ENCODE data around the gene CASKIN2.
"Not testable (repeated sequence)": the region's sequence is repeated elsewhere in the genome, so short reads cannot be mapped to it uniquely, and the experiment has no call there.

CASKIN2 gene

DNA sequence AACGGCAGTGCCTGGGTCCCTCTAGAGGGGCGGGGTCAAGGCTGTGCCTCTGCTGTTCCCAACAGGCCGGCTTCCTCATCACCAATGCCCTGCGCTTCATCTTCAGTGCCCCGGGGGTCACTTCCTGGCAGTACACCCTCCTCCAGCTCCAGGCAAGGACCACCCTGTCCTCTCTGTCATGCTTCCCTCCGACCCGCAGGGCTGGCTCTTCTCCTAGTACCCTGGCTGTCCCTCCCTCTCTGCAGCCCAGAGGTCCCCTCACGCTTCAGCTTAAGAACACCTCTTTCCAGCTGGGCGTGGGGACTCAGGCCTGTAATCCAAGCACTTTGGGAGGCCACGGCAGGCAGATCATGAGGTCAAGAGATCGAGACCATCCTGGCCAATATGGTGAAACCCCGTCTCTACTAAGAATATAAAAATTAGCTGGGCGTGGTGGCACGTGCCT, 25.8 kb downstream of the CASKIN2 start:
- no peak for DNase-seq (ENCODE audit: low spot score)

DNA sequence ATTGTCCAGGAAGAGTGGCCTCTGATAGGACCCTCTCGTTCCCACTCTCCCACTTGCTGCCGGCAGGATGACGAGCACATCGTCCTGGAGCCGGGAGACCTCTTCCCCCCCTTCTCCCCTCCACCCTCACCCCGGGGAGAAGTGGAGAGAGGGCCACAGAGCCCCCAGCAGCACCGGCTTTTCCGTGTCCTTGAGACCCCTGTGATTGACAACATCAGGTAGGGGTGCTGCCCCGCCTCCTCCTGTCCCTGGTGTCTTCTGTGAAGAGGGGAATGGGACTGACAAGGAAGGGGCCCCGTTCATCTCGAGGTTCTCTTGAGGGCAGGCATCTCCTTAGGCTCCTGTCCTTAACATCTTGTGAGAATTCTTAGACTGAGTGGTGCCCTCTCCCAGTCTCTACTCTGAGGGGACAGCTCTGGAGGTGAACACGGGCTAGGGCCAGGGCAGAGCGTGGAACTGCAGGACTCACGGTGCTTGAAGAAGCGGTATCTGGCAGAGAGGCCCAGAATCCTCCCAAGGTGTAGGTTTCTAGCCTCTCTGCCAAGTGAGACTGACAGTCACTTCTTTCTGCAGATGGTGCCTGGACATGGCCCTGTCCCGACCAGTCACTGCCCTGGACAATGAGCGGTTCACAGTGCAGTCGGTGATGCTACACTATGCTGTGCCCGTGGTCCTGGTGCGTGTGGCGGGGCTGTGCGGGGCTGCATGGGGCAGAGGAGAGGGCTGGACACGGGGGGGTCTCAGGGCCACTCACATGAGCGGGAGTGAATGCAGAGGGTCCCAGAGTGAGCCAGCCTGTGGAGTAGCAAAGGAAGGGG, 26.4 kb downstream of the CASKIN2 start:
- no peak for DNase-seq (ENCODE audit: low spot score)

DNA sequence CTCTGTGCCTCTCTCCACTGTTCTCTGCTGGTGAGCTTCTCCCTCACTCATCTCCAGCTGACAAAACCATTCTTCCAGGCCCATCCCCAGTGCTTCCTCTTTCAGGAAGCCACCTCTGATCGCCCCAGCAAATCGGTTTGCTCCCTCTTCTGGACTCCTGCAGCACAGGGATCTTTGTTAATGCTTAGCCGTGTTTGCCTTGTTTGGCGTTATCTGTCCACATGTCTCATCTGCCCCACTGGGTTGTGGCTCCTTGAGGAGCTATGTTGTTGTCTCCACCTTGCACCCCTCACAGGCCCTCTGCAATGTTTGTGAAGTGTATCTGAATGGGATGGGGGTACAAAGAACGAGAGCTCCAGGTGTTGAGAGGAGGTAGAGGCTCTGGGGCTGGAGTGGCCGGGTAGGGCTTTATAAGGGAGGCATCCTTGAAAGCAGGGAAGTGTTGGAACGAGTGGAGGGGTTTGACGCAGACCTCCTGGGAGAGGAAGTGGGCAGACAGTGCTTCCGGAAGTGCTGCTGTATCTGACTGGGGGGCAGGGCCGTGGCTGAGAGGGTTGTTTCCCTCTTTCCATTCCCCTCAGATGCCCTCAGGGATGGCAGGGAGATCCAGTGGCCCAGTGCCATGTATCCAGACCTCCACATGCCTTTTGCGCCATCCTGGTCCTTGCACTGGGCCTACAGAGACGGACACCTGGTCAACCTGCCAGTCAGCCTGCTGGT, 27.8 kb downstream of the CASKIN2 start:
- DNase-seq (ENCODE audit: low spot score): no peak

DNA sequence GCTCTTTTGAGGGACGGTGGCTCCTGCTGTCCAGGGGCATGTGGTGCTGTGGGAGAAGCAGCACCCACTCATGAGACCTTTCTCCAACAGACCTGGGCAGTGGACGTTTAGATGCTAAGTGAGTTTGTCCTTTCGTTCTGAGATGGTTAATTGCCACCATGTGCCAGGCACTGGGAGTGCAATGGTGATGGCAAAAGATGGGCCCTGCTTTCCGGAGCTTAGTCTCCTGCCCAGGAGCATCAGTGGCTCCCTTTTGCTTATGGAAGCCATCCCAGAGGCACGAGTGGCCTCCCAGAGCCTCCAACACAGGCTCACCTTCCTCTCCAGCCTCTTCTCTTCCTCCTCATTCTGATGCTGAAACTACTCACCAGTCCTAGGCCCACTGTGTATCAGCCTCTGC, 28.4 kb downstream of the CASKIN2 start:
- DNase-seq (ENCODE audit: low spot score): no peak

DNA sequence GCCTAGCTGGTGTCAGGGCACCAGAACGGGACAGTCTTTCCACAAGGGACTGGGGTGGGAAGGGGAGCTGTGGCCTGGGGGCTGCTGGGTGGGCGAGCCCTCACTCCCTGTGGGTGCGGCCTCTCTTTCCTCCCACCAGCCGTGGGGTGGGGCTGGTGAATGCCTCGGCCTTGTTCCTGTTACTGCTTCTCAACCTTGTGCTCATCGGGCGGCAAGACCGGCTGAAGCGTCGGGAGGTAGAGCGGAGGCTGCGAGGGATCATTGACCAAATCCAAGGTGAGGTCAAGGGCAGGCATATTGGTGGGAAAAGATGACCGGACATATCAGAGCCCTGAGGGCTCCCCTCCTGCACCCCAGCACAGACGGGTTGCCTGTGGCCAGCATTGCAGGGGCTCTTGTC, 29.2 kb downstream of the CASKIN2 start:
- no peak for DNase-seq (ENCODE audit: low spot score)

DNA sequence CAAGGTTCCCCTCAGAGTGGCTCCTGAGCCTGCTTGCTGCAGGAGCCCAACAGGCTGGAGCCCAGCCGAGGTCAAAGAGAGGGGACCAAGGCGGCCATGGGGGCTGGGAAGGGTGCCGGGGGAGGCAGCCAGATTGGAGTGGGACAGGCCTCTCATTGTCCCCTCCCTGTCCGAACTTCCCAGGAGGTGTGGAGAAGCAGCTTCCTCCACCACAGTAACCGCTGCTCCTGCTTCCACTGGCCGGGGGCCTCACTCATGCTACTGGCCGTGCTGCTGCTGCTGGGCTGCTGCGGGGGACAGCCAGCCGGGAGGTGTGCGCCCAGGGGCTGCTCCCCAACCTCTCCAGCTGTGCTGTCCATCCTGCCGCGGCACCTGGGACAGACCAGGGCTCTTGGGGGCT, 29.6 kb downstream of the CASKIN2 start:
- no peak for DNase-seq (ENCODE audit: low spot score)

DNA sequence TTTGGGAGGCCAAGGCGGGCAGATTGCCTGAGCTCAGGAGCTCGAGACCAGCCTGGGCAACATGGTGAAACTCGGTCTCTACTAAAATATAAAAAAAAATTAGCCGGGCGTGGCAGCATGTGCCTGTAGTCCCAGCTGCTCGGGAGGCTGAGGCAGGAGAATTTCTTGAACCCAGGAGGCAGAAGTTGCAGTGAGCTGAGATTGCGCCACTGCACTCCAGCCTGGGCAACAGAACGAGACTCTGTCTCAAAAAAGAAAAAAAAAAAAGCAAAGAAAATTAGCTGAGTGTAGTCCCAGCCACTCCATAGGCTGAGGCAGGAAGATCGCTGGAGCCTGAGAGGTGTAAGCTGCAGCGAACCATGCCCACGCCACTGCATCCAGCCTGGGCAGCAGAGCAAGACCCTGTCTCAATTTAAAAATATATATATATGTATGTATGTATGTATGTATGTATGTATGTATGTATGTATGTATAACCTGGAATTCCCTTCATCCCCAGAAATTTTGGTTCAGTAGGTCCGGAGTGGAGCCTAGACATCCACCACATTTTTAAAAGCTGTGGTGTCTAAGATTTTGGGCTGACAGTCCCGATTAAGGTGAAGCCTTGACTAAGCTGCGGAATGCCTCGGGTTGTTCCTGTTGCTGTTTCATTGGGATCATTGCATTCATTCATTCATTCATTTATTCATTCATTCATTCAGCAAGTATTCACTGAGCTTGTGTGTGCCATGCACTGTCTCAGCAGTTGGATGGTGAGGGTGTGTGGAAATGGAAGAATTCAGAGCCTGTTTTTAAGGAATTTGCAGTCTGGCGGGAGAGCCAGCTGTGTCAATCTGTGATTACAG, 33.0 kb downstream of the CASKIN2 start:
- DNase-seq (ENCODE audit: low spot score): no peak

DNA sequence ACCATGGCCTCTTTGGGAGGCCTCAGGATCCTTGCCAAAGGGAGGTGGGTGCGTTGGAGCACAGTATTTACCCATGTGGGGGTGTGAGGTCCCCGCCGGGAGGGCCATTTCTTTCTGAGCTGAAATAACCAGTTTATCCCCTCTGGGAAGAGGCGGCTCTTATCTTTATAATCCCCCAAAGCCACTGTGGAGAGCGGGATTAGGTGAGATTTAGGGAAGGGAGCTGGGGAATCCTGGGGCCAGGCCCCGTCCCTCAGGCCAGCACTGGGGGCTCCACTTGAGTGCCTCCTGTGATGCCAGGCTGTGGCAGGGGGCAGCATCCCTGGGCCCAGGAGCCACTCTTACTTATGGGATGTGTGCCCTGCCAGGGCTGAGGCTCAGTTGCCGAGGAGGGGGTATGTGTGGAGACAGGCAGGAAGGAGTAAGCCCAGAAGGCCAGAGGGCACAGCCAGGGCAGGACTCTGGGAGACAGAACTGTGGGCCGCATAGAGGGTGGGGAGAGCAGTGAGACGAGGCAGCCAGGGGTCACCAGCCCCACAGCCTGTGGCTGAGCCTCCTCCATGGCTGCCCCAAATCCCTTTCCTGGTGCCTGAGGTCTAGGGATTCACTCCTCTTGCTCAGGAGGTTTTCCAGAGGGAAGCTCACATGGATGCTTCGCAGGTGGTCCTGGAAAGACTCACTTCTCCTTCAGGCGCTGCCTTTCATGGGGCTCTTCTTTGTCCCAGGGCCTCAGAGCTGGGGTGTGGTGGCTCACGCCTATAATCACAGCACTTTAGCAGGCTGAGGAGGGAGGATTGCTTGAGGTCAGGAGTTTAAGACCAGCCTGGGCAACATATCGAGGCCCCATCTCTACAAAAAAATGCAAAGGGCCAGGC, 33.9 kb downstream of the CASKIN2 start:
- DNase-seq (ENCODE audit: low spot score): no peak

DNA sequence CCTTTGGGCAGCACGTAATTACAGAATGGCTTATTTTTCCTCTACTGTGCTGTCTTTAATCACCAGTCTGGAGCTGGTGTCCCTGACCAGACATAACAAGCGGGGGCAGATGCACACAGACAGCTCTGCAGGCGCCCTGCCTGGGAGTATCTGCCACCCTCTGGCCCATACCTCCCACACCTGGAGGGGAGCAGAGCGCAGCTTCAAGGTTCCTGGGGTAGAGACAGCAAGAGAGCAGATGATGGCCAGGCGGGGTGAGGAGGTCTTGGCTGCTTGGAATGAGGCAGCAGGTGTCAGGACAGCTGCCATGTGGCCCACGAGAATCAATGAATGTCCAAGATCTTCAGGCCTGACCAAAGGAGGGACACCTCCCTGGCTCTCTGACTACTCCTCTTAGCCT, 35.1 kb downstream of the CASKIN2 start:
- no peak for DNase-seq (ENCODE audit: low spot score)

DNA sequence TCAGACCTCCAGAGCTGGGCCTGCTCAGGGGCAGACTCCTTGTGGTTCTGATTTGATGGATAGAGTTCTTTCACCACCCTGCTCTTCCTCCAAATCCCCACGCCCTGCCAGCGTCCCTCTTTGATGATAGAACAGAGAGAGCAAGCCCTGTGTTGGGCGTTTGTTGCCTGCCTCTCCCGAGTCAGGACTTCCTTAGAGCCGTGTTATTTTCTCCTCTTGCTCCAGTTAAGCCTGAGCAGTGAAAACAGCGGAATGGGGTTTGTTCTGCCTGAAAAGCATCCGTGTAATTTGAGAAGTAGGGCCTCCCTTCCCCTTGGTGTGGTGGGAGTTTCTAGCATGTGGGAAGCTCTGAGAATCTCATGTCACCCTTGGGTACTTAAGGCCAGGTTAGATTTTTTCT, 36.8 kb downstream of the CASKIN2 start:
- DNase-seq (ENCODE audit: low spot score): no peak

DNA sequence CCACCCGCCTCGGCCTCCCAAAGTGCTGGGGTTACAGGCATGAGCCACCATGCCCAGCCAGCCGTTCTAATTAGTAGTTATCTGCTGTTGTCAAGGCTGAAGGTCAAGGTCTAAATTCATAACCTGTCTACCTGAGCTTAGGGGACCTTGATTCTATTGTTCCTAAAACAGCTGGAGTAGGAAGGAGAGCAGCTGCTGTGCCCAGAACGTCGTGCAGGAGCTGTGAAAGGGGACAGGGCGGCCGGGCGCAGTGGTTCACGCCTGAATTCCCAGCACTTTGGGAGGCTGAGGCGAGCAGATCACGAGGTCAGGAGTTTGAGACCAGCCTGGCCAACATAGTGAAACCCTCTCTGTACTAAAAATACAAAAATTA, 37.9 kb downstream of the CASKIN2 start:
- DNase-seq (ENCODE audit: low spot score): not testable (repeated sequence)

DNA sequence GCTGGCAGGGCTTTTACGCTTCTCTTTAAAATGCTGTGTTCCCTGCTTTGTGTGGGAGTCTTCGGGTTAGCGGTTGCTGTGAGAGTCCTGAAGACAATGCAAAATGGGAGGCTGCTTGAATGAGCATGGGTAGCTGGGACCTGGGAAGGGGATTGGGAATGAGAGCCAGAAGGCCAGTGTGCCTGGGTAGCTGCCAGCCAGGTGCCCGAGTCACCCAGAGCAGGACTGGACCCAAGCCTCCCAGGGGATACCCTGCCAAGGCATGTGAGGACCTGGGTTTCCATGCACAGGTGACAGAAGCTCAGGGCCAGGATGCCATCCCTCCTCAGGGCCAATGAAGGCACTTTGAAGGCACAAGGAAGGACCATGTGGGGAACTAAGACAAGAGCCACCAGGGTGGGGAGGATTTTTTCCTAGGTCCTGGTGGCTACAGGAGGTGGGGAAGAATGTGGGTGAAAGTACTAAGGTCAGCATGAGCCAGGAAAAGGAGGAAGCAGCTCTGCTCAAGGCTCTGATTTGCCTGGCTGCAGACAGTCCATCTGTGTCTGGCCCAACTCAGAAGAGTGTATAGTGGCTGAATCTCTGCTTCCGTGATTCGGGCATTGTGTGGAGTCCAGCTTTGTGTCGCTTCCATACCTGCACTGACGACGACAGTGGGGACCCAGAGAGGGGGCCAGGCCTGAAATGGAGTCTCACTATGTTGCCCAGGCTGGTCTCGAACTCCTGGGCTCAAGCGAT, 38.4 kb downstream of the CASKIN2 start:
- no peak for DNase-seq (ENCODE audit: low spot score)

DNA sequence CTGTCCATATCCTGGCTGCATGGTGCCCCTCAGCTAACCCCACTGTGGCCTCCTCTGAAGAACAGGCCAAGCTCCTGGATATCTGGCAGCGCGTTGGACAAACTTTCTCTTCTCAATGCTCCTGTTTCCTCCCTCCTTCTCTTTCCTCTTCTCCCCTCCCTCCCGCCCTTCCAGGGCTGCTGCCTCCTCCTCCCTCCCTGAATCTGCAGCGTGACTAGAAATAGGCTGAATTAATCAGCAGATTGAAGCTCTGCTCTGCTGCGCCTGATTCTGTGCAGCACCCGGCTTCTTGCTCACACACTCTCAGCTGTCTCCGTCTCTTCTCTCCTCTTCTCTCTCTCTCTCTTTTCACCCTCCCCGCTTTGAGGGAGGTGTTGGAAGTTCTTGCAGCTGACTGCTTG, 39.1 kb downstream of the CASKIN2 start:
- no peak for DNase-seq (ENCODE audit: low spot score)

DNA sequence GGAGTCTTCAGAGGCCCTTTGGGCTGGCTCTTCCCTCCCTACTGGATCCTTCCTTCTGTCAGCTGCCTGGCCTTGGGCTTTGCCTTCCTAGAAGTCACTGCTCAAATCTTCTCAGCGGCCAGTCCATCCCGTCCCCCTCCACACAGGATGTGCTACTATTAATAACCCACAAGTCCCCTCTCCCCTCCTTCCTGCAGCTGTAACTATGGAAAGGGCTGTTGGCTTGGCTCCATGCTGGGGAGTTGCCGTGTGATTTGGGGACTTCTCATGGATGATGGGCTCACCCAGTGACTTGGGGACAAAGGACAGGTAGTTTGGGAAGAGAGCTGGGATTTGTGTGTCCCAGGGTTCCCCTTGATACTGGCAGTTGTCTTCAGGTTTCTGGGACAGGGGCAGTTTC, 39.5 kb downstream of the CASKIN2 start:
- no peak for DNase-seq (ENCODE audit: low spot score)

DNA sequence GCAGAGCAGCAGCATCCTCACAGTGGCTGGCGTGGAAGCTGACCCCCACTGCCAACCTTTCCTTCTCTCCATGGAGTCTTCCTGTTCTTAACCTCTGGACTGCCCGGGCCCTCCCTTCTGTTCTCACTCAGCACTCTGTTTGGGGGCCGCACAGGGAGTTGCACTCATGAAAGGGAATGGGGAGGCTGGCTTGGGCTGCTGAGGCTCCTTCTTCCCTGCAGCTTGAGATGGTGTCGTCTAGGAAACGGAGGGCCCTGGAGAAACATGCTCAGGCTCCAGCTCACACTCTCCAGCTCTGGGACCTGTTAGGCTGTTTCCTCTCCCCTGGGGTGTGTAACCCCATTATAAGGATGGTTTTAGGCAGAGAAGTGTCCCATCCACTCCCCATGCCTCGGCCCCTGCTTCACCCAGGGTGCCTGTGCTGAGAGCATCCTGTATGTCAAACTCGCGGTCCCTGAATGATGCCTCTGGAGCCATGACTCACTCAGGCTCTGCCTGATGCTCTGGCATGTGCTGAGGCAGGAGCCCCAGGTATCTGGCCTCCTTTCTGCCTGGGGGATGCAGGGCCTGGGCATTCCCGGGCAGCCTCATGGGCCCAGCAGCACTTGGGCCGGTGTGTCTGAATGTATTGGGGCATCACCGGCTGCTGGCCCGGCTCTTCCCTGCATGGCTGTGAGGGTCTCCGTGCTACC, 40.0 kb downstream of the CASKIN2 start:
- DNase-seq (ENCODE audit: low spot score): no peak

DNA sequence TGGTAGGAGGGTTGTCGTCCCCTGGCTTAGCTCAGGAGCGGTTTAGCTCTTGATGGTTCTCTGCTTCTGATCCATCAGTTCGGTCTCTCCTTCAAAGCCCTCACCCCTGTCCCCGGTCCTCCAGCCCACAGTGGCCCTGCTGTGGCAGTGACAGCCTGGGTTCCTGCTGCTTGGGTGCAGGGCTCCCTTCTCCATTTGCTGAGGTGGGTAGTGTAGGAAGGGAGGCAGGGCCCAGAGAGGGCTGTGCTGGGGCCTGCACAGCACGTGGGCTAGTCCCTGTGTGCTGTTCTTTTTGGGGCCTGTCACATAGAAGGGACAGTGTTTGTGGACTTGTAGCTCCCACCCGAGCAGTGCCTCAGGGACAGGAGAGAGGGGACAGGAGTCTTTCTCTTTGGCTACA, 40.6 kb downstream of the CASKIN2 start:
- no peak for DNase-seq (ENCODE audit: low spot score)

DNA sequence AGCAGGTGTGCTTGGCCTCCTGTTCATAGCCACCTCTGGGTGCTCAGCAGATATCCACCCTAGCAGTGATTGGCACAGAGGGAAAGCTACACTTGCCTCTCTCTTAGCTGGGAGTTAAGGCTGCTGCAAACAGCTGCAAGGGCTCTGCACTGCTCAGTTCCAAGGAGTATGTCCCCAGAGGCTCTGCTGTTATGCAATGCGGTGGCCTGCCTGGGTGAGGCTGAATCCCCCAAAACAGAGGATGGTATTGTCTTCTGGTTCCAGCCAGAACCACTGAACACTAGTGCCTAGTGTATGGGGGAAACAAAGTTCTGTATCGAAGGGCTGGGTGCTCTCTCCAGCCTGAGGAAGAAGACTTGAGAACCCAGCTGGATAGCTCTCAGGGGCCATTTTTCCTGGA, 42.1 kb downstream of the CASKIN2 start:
- DNase-seq (ENCODE audit: low spot score): no peak

DNA sequence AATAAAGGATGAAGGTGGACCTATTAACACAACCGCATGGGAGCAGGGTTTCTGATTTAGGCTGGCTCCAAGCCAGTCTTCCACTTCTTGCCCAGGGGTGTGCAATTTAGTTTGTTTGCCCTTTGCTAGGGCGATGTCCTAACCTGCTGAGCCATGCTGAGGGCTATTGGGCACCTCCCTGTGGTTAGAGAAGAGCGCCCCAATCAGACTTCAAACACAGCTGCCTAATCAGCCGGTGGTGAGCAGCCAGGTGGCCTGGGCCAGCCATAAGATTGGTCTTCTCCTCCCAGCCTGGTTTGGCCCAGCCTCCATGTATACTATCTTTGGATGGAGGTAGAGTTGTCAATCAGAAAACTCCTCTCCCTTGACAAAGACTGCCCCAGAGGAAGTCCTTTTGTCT, 43.2 kb downstream of the CASKIN2 start:
- DNase-seq (ENCODE audit: low spot score): peak; percentile 37

DNA sequence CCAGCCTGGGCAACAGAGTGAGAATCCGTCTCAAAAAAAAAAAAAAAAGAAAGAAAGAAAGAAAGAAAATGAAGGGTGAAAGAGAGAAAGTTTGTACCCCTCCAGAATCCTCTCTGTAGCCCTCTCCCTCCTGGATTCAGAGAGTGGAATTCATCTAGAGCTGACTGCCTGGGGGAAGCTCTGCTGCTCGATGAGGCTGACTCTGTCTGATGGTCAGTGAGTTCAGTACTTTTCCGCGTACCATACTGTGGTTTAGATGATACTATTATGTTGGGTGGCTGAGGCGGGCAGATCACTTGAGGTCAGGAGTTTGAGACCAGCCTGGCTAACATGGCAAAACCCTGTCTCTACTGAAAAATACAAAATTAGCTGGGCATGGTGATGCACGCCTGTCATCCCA, 44.1 kb downstream of the CASKIN2 start:
- no peak for DNase-seq (ENCODE audit: low spot score)

DNA sequence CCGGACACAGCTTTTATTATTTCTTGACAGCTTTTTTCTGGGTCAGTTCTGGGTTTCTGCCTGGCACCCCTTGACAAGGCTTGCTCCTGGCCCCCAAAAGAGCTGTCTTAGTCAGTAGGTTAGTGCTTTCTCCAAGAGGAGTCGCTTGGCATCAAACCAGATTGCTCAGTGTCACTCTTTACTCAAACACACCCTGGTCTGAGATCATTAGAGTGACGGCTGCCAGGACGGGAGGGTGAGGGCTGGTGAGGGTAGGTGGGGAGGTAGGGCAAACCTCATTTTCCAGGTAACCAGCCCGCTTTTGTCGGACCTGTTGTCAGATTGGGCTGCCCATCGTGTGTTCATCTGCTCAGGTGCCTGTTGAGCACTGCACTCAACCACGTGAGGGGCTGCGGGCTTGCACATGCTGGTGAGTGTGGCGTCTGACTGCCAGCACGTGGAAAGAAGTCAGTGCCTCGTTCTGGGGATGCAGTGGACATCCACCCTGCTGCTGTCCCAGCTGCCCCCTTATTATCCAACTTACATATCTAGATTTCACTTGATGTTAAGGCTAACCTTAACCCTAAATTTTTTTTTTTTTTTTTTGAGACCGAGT, 46.5 kb downstream of the CASKIN2 start:
- no peak for DNase-seq (ENCODE audit: low spot score)

All from NAMALWA (cell line).